ENCODE data around the gene GOT1. TPM values are rescaled to one million over a fixed set of nuclear protein-coding genes. Genes with fewer than 3 reads are reported as not detected.

Gene GOT1
- total and polyA plus RNA-seq, 2 donors from 2014 or later: 73.2 to 241 TPM

GRCh38 chr10:99444383-99445045, 14.1 kb upstream of the GOT1 start:
- FAIRE-seq: no peak
- intact Hi-C loops (cut with DNase I): no loop called here
- Histone ChIP-seq H3K27ac (ENCODE audit: low read depth in 2 of 2, low read length in 2 of 2) (no peak overlapping the region), H3K9ac (ENCODE audit: low read length in 3 of 3) (no peak overlapping the region), H3K27me3 (ENCODE audit: control insufficient read depth, insufficient read depth, low read length) (peaks cover 17% of the 10 kb centered on the region), H3K4me1 (ENCODE audit: control insufficient read depth in 2 of 3, insufficient read depth in 2 of 3, low read depth in 1 of 3, low read length in 3 of 3) (no peaks in the 10 kb centered on the region), H3K4me3 (ENCODE audit: low read length in 3 of 3) (no peak overlapping the region), H3K9me3 (ENCODE audit: control insufficient read depth in 2 of 3, insufficient read depth in 1 of 3, low read length in 3 of 3) (no peaks in the 10 kb centered on the region), H3K36me3 (ENCODE audit: control insufficient read depth in 2 of 3, insufficient read depth in 3 of 3, low read length in 3 of 3) (no peaks in the 10 kb centered on the region)
- DNase-seq: peak in 3 of 5 donors; percentile 38 to 56 (median 49)
- no peak for TF ChIP-seq CTCF (IDR thresholded peaks at IDR 0.05; ENCODE audit: borderline replicate concordance, extremely low read depth, insufficient read depth)

- Histone ChIP-seq H3K9ac (ENCODE audit: low read length in 3 of 3) (no peak overlapping the region), H3K36me3 (ENCODE audit: control insufficient read depth in 2 of 3, insufficient read depth in 3 of 3, low read length in 3 of 3) (no peaks in the 10 kb centered on the region), H3K9me3 (ENCODE audit: control insufficient read depth in 2 of 3, insufficient read depth in 1 of 3, low read length in 3 of 3) (no peaks in the 10 kb centered on the region), H3K27ac (ENCODE audit: low read depth in 2 of 2, low read length in 2 of 2) (no peak overlapping the region), H3K4me1 (ENCODE audit: control insufficient read depth in 2 of 3, insufficient read depth in 2 of 3, low read depth in 1 of 3, low read length in 3 of 3) (no peaks in the 10 kb centered on the region), H3K27me3 (ENCODE audit: control insufficient read depth, insufficient read depth, low read length) (peaks cover 12% of the 10 kb centered on the region), H3K4me3 (ENCODE audit: low read length in 3 of 3) (no peak overlapping the region)
- DNase-seq (no peak), FAIRE-seq (no peak)
- intact Hi-C loops (cut with DNase I): no loop called here
- TF ChIP-seq CTCF (IDR thresholded peaks at IDR 0.05; ENCODE audit: borderline replicate concordance, extremely low read depth, insufficient read depth): no peak
These were observed 13.1 kb upstream of the GOT1 start for GRCh38 chr10:99443500-99443899.

GRCh38 chr10:99442394-99442793, 12.0 kb upstream of the GOT1 start:
- DNase-seq (no peak), FAIRE-seq (no peak)
- intact Hi-C loops (cut with DNase I): no loop called here
- H3K4me3 ChIP-seq (ENCODE audit: low read length in 3 of 3): no peak overlapping the region
- no peaks in the 10 kb centered on the region for H3K9me3 ChIP-seq (ENCODE audit: control insufficient read depth in 2 of 3, insufficient read depth in 1 of 3, low read length in 3 of 3)
- no peak for TF ChIP-seq CTCF (IDR thresholded peaks at IDR 0.05; ENCODE audit: borderline replicate concordance, extremely low read depth, insufficient read depth)
- no peaks in the 10 kb centered on the region for H3K4me1 ChIP-seq (ENCODE audit: control insufficient read depth in 2 of 3, insufficient read depth in 2 of 3, low read depth in 1 of 3, low read length in 3 of 3)
- H3K9ac ChIP-seq (ENCODE audit: low read length in 3 of 3): no peak overlapping the region
- no peaks in the 10 kb centered on the region for H3K36me3 ChIP-seq (ENCODE audit: control insufficient read depth in 2 of 3, insufficient read depth in 3 of 3, low read length in 3 of 3)
- H3K27me3 ChIP-seq (ENCODE audit: control insufficient read depth, insufficient read depth, low read length): peaks cover 8% of the 10 kb centered on the region
- no peak overlapping the region for H3K27ac ChIP-seq (ENCODE audit: low read depth in 2 of 2, low read length in 2 of 2)

- TF ChIP-seq CTCF (IDR thresholded peaks at IDR 0.05; ENCODE audit: borderline replicate concordance, extremely low read depth, insufficient read depth): no peak
- no peaks in the 10 kb centered on the region for H3K4me1 ChIP-seq (ENCODE audit: control insufficient read depth in 2 of 3, insufficient read depth in 2 of 3, low read depth in 1 of 3, low read length in 3 of 3)
- no peaks in the 10 kb centered on the region for H3K27me3 ChIP-seq (ENCODE audit: control insufficient read depth, insufficient read depth, low read length)
- no peak overlapping the region for H3K9ac ChIP-seq (ENCODE audit: low read length in 3 of 3)
- no peak for FAIRE-seq
- H3K27ac ChIP-seq (ENCODE audit: low read depth in 2 of 2, low read length in 2 of 2): no peak overlapping the region
- no peaks in the 10 kb centered on the region for H3K9me3 ChIP-seq (ENCODE audit: control insufficient read depth in 2 of 3, insufficient read depth in 1 of 3, low read length in 3 of 3)
- no peak for DNase-seq
- H3K36me3 ChIP-seq (ENCODE audit: control insufficient read depth in 2 of 3, insufficient read depth in 3 of 3, low read length in 3 of 3): peaks cover 0 to 4% (median 0%) of the 10 kb centered on the region in 3 donors
- H3K4me3 ChIP-seq (ENCODE audit: low read length in 3 of 3): no peak overlapping the region
- intact Hi-C loops (cut with DNase I): no loop called here
These were observed 8.5 kb upstream of the GOT1 start for GRCh38 chr10:99438890-99439289.

All from kidney (tissue), 14 donors.